OCI-LY7 (cell line): Measurements from ENCODE around the gene EXOG. TPM values are rescaled to one million over a fixed set of nuclear protein-coding genes. Genes with fewer than 3 reads are reported as not detected.

Experiments
- BruUV-seq: library from RNA; stranded (reverse); fragments of 400-500 nt; replicated peaks from 2 replicates; lab custom pipeline; 2021; lab: Mats Ljungman, UMichigan
- CTCF ChIA-PET: fragments of 300-600 bp; sonication (Branson Sonifier 250); formaldehyde crosslinking; loops from one replicate; lab custom pipeline; 2022; ENCODE audit warnings: antibody characterized with exemption; ENCODE audit not compliant: unreplicated experiment; lab: Charles Lee
- POLR2A ChIA-PET: fragments of 300-600 bp; sonication (Branson Sonifier 250); formaldehyde crosslinking; loops from one replicate; lab custom pipeline; 2022; ENCODE audit warnings: antibody characterized with exemption; lab: Charles Lee
- DNase-seq: peaks from one replicate; pipeline ENCODE4 v3.0.0-alpha.2; 2015; ENCODE audit warnings: low spot score
- H2AFZ ChIP-seq: fragments of 200-600 bp; sonication (generic), shearing (Covaris generic); 2 replicates; pipeline ENCODE4 v1.6.1; 2014; ENCODE audit warnings: mild to moderate bottlenecking, antibody characterized with exemption, low read length, moderate library complexity
- H3K27ac ChIP-seq: fragments of 200-600 bp; sonication (generic); 2 replicates; pipeline ENCODE4 v1.5.1; 2014; ENCODE audit warnings: mixed run types, low read depth, mild to moderate bottlenecking, moderate library complexity, low read length, inconsistent platforms; ENCODE audit not compliant: poor library complexity, severe bottlenecking
- H3K36me3 ChIP-seq: fragments of 200-600 bp; sonication (generic); 2 replicates; pipeline ENCODE4 v1.6.1; 2014; ENCODE audit warnings: mild to moderate bottlenecking, antibody characterized with exemption, low read length, moderate library complexity, mixed read lengths; ENCODE audit not compliant: insufficient read depth
- H3K4me1 ChIP-seq: fragments of 200-600 bp; sonication (generic); 2 replicates; pipeline ENCODE4 v1.5.1; 2014; ENCODE audit warnings: mild to moderate bottlenecking, low read length; ENCODE audit not compliant: insufficient read depth, poor library complexity, severe bottlenecking
- H3K4me2 ChIP-seq: fragments of 200-600 bp; sonication (generic); 2 replicates; pipeline ENCODE4 v1.6.1; 2014; ENCODE audit warnings: mild to moderate bottlenecking, low read length
- H3K4me3 ChIP-seq: fragments of 200-600 bp; sonication (generic); 2 replicates; pipeline ENCODE4 v1.5.1; 2014; ENCODE audit warnings: mild to moderate bottlenecking, low read depth, low read length; ENCODE audit not compliant: poor library complexity, severe bottlenecking
- H3K79me2 ChIP-seq: fragments of 200-600 bp; sonication (generic); 2 replicates; pipeline ENCODE4 v1.6.1; 2016; ENCODE audit warnings: low read depth, mild to moderate bottlenecking, low read length, moderate library complexity, mixed read lengths; ENCODE audit not compliant: insufficient read depth
- H3K9me2 ChIP-seq: fragments of 200-600 bp; sonication (generic); 2 replicates; pipeline ENCODE4 v1.6.1; 2016; ENCODE audit warnings: mild to moderate bottlenecking, low read length, mixed read lengths; ENCODE audit not compliant: insufficient read depth
- H3K9me3 ChIP-seq: fragments of 200-600 bp; sonication (generic); 2 replicates; pipeline ENCODE4 v1.6.1; 2014; ENCODE audit warnings: mild to moderate bottlenecking, mixed run types, low read length, mixed read lengths
- H4K20me1 ChIP-seq: fragments of 200-600 bp; sonication (generic); 2 replicates; pipeline ENCODE4 v1.6.1; 2014; ENCODE audit warnings: mild to moderate bottlenecking, antibody characterized with exemption, low read length, moderate library complexity, mixed read lengths; ENCODE audit not compliant: insufficient read depth
- EZH2phosphoT487 ChIP-seq: fragments of 200-600 bp; sonication (generic); IDR thresholded peaks from 2 replicates; pipeline ENCODE4 v1.6.1; 2018; ENCODE audit warnings: low read depth, borderline replicate concordance, mild to moderate bottlenecking, mixed run types, antibody characterized with exemption, low read length, moderate library complexity, mixed read lengths
- intact Hi-C: fragments of 100-400 bp; cut with micrococcal nuclease; formaldehyde crosslinking; loops from one replicate; pipeline ENCODE4 v1.10.0; 2022; ENCODE audit not compliant: unreplicated experiment
- total RNA-seq, 2 experiments: library from RNA; depleted of rRNA in 1 of 2; stranded (reverse); fragments of >200 nt in 1 of 2; shearing (Covaris generic) in 1 of 2; gene quantifications; 2 replicates each; pipeline ENCODE4 v1.2.3, GENCODE V29; 2014 to 2022
- TF ChIP-seq, protein P1 (sequence below): fragments of 200-600 bp; sonication (generic); conservative IDR thresholded peaks from 2 replicates; pipeline ENCODE4 v1.5.1; 2014; ENCODE audit warnings: mild to moderate bottlenecking, antibody characterized with exemption, low read length, moderate library complexity, mixed read lengths

EXOG gene
- total RNA-seq, 2 experiments from 2014 or later: 30.7 to 41.2 TPM

DNA sequence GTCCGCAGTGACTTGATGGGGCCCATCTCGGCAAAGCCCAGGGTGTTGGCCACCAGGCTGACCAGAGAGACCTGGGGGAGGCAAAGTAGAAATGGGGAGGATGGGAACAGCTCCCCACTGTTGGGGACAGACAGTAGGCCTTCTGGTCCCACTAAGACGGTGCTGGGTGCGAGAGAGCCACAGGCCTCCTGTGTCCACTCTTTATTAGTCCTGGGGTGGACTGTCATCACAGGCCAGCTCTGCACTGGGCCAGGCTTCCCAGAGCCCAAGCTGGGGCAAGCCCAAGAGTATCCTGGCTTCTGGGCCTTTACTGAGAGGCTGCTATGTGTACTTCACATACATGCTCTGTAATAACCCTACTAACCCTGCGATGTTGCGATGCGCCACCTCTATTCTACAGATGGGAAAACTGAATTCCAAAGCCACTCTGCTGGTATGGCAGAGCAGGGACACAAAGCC lies 66.4 kb downstream of the EXOG start:
- BruUV-seq: no TSS peak
- H3K9me2 ChIP-seq: no peaks in the 10 kb centered on the region
- ChIA-PET POLR2A (no interaction called here), CTCF (no interaction called here)
- H2AFZ ChIP-seq: no peak overlapping the region
- H3K4me1 ChIP-seq: no peaks in the 10 kb centered on the region
- H3K36me3 ChIP-seq: no peaks in the 10 kb centered on the region
- no peak overlapping the region for H3K4me2 ChIP-seq
- no peak overlapping the region for H3K4me3 ChIP-seq
- no peaks in the 10 kb centered on the region for H3K9me3 ChIP-seq
- no peak for DNase-seq
- no peak overlapping the region for H3K27ac ChIP-seq
- no peaks in the 10 kb centered on the region for H3K79me2 ChIP-seq
- TF ChIP-seq EZH2phosphoT487: no peak
- TF ChIP-seq, protein P1, sequence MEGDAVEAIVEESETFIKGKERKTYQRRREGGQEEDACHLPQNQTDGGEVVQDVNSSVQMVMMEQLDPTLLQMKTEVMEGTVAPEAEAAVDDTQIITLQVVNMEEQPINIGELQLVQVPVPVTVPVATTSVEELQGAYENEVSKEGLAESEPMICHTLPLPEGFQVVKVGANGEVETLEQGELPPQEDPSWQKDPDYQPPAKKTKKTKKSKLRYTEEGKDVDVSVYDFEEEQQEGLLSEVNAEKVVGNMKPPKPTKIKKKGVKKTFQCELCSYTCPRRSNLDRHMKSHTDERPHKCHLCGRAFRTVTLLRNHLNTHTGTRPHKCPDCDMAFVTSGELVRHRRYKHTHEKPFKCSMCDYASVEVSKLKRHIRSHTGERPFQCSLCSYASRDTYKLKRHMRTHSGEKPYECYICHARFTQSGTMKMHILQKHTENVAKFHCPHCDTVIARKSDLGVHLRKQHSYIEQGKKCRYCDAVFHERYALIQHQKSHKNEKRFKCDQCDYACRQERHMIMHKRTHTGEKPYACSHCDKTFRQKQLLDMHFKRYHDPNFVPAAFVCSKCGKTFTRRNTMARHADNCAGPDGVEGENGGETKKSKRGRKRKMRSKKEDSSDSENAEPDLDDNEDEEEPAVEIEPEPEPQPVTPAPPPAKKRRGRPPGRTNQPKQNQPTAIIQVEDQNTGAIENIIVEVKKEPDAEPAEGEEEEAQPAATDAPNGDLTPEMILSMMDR: no peak
- intact Hi-C loops: no loop called here
- no peaks in the 10 kb centered on the region for H4K20me1 ChIP-seq

DNA sequence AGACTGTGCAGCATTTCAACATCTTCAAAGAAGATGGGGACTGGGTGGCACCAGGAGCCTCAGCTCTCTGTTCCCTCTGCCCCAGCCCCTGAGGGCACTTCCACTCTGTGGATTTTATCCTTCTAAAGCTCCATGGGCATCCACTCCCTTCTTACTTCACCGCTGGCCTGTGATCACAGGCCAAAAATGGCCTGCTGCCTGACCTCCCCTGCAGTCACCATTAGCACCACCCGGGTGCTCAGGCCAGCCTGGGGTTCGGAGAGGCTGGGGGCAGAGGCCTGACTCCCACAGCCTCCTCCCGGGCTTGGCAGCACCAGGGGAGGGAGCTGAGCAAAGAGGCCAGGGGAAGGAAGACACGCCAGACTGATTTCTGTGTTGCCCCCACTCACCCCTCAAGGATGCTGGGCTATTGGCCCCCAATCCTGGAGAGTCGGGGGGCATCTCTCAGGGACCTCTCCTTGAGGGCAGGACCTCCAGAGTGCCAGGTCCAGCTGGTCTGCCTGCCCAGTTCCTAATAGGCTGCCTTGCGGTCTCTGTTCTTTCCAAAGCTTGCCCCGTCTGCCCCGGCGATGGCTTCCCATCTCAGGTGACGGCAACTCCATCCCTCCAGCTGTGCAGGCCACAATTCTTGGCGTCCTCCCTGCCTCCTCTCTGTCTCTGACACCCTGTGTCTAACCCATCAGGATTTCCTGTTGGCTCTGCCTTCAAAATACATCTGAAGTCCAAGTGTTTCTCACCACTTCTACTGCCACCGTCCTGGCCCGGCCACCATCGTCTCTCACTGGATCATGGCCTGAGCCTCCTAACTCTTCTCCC lies 67.1 kb downstream of the EXOG start:
- no peaks in the 10 kb centered on the region for H3K79me2 ChIP-seq
- ChIA-PET POLR2A (no interaction called here), CTCF (no interaction called here)
- BruUV-seq: no TSS peak
- no peaks in the 10 kb centered on the region for H3K4me1 ChIP-seq
- H3K27ac ChIP-seq: no peak overlapping the region
- H3K9me2 ChIP-seq: no peaks in the 10 kb centered on the region
- H3K4me2 ChIP-seq: no peak overlapping the region
- no peak overlapping the region for H3K4me3 ChIP-seq
- no peaks in the 10 kb centered on the region for H3K9me3 ChIP-seq
- H2AFZ ChIP-seq: no peak overlapping the region
- H4K20me1 ChIP-seq: no peaks in the 10 kb centered on the region
- no peaks in the 10 kb centered on the region for H3K36me3 ChIP-seq
- intact Hi-C loops: no loop called here
- TF ChIP-seq, protein P1: no peak
- TF ChIP-seq EZH2phosphoT487: no peak
- no peak for DNase-seq

DNA sequence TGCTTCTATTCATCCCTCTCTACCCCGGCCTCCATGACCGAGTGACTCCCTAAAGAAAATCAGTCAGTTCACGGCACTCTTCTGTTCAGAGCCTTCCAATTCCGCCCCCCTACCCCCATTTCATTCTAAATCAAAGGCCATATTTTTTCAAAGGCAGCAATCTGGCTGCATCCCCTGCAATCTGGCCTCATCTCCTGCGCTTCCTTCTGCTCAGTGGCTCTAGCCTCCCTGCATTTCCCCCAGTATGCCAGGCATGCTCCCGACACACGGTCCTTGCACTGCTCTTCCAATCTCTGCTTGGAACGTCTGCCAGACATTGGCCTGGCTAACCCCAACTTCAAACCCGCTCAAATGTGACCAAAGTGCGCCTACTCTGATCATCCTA lies 67.7 kb downstream of the EXOG start:
- no peak overlapping the region for H3K4me2 ChIP-seq
- H3K4me1 ChIP-seq: no peaks in the 10 kb centered on the region
- TF ChIP-seq, protein P1: no peak
- TF ChIP-seq EZH2phosphoT487: no peak
- H3K9me3 ChIP-seq: no peaks in the 10 kb centered on the region
- no peak overlapping the region for H3K4me3 ChIP-seq
- H3K79me2 ChIP-seq: no peaks in the 10 kb centered on the region
- ChIA-PET CTCF (no interaction called here), POLR2A (no interaction called here)
- no peak overlapping the region for H2AFZ ChIP-seq
- no peaks in the 10 kb centered on the region for H3K9me2 ChIP-seq
- no peak for DNase-seq
- BruUV-seq: no TSS peak
- intact Hi-C loops: no loop called here
- no peaks in the 10 kb centered on the region for H4K20me1 ChIP-seq
- H3K27ac ChIP-seq: no peak overlapping the region
- H3K36me3 ChIP-seq: no peaks in the 10 kb centered on the region
